ENCODE data around the gene CDH4. TPM values are rescaled to one million over a fixed set of nuclear protein-coding genes. Genes with fewer than 3 reads are reported as not detected.

The CDH4 gene
- total RNA-seq, 1 experiment from 2014 or later: not detected

DNA sequence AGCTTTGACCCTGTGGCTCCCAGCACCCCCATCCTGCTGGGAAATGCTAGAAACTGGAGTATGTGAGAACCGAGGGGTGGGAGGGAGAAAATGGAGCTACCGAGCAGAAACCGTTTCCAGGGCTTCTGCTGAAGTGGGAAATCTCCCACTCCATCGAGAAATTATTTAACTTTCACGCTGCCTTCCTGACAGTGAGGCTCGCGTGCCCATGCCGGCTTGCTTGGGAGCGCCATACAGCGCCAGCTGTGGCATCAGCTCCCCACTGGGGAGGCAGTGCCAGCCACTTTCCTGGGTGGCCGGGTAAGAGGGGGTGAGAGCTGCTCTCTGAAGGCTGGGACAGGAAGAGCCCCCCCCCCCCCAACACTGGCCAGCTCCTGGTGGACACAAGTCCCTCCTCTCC lies 544.7 kb downstream of the CDH4 start:
- H3K4me3 ChIP-seq: no peak overlapping the region
- no peaks in the 10 kb centered on the region for H3K4me1 ChIP-seq (replicated peaks; ENCODE audit: insufficient read depth)
- intact Hi-C loops (cut with micrococcal nuclease; ENCODE audit: unreplicated experiment): no loop called here
- TF ChIP-seq CTCF (conservative IDR thresholded peaks at IDR 0.05) (no peak), EZH2 (IDR thresholded peaks at IDR 0.05; ENCODE audit: low read depth) (no peak)
- no peaks in the 10 kb centered on the region for H3F3A ChIP-seq (ENCODE audit: insufficient read depth, low read depth)
- H4K20me1 ChIP-seq (ENCODE audit: insufficient read depth): no peaks in the 10 kb centered on the region
- H3K79me2 ChIP-seq (ENCODE audit: low read depth): no peaks in the 10 kb centered on the region
- H3K27ac ChIP-seq: no peak overlapping the region
- ChIA-PET CTCF (no interaction called here), POLR2A (ENCODE audit: unreplicated experiment) (no interaction called here)
- peaks cover 77% of the 10 kb centered on the region for H3K27me3 ChIP-seq (ENCODE audit: insufficient read depth, low read depth)
- H3K36me3 ChIP-seq (ENCODE audit: low read depth): no peaks in the 10 kb centered on the region
- H3K4me2 ChIP-seq: no peak overlapping the region
- no TSS peak for BruUV-seq (replicated peaks)
- no peaks in the 10 kb centered on the region for H3K9me3 ChIP-seq (ENCODE audit: insufficient read depth, low read depth)
- no peak overlapping the region for H2AFZ ChIP-seq
- no peak for DNase-seq
- H3K9me2 ChIP-seq (ENCODE audit: insufficient read depth): no peaks in the 10 kb centered on the region

DNA sequence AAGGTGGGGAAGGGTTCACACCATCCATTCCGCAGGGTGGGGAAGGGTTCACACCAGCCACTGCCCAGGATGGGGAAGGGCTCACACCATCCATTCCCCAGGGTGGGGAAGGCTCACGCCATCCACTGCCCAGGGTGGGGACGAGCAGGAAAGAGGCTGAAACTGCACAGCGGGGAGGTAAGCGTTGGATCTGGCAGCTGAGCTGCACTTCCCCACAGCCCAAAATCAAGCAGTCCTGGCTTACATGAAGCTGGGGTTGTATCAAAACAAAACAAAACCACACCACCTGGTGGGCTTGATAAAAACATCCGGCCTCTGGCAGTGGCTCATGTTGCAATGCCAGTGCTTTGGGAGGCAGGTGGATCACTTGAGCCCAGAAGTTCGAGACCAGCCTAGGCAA lies 545.1 kb downstream of the CDH4 start:
- ChIA-PET POLR2A (ENCODE audit: unreplicated experiment) (no interaction called here), CTCF (no interaction called here)
- no peak for TF ChIP-seq EZH2 (IDR thresholded peaks at IDR 0.05; ENCODE audit: low read depth)
- no peaks in the 10 kb centered on the region for H4K20me1 ChIP-seq (ENCODE audit: insufficient read depth)
- peaks cover 78% of the 10 kb centered on the region for H3K27me3 ChIP-seq (ENCODE audit: insufficient read depth, low read depth)
- BruUV-seq (replicated peaks): no TSS peak
- H3F3A ChIP-seq (ENCODE audit: insufficient read depth, low read depth): no peaks in the 10 kb centered on the region
- no peaks in the 10 kb centered on the region for H3K4me1 ChIP-seq (replicated peaks; ENCODE audit: insufficient read depth)
- DNase-seq: no peak
- no peak overlapping the region for H3K27ac ChIP-seq
- intact Hi-C loops (cut with micrococcal nuclease; ENCODE audit: unreplicated experiment): no loop called here
- no peak overlapping the region for H2AFZ ChIP-seq
- no peak overlapping the region for H3K4me3 ChIP-seq
- H3K79me2 ChIP-seq (ENCODE audit: low read depth): no peaks in the 10 kb centered on the region
- no peak overlapping the region for H3K4me2 ChIP-seq
- no peaks in the 10 kb centered on the region for H3K9me2 ChIP-seq (ENCODE audit: insufficient read depth)
- no peaks in the 10 kb centered on the region for H3K36me3 ChIP-seq (ENCODE audit: low read depth)
- H3K9me3 ChIP-seq (ENCODE audit: insufficient read depth, low read depth): no peaks in the 10 kb centered on the region

DNA sequence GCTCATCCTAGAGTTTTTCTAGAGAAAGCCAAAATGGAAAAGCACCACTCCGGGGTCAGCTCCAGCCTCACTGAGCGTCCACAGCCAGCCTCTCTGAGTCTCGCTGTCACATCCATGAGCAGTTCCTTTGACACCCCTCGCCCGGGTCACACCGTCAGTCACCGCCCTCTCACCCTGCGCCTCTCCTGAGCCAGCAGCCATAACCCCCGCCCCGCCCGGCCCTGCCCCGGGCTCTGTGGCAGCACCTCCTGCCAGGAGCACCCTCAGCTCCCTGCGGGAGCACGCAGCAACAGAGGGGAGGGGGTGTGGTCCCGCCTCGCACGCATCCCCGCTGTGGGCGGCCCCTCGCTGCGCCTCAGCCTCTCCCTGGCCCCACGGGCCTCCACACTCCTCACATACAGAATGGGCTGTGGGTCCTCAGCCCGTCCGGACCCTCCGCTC lies 545.9 kb downstream of the CDH4 start:
- no peaks in the 10 kb centered on the region for H3K36me3 ChIP-seq (ENCODE audit: low read depth)
- H3K27me3 ChIP-seq (ENCODE audit: insufficient read depth, low read depth): peaks cover 82% of the 10 kb centered on the region
- no TSS peak for BruUV-seq (replicated peaks)
- no peaks in the 10 kb centered on the region for H3K4me1 ChIP-seq (replicated peaks; ENCODE audit: insufficient read depth)
- H3K9me2 ChIP-seq (ENCODE audit: insufficient read depth): no peaks in the 10 kb centered on the region
- H3K9me3 ChIP-seq (ENCODE audit: insufficient read depth, low read depth): no peaks in the 10 kb centered on the region
- POLR2A ChIA-PET (ENCODE audit: unreplicated experiment): no interaction called here
- CTCF ChIA-PET: no interaction called here
- intact Hi-C loops (cut with micrococcal nuclease; ENCODE audit: unreplicated experiment): no loop called here
- no peak for TF ChIP-seq EZH2 (IDR thresholded peaks at IDR 0.05; ENCODE audit: low read depth)
- no peak for TF ChIP-seq CTCF (conservative IDR thresholded peaks at IDR 0.05)
- no peak overlapping the region for H3K4me2 ChIP-seq
- no peaks in the 10 kb centered on the region for H3F3A ChIP-seq (ENCODE audit: insufficient read depth, low read depth)
- H3K27ac ChIP-seq: no peak overlapping the region
- DNase-seq: no peak
- H2AFZ ChIP-seq: no peak overlapping the region
- H3K4me3 ChIP-seq: no peak overlapping the region
- H3K79me2 ChIP-seq (ENCODE audit: low read depth): no peaks in the 10 kb centered on the region
- no peaks in the 10 kb centered on the region for H4K20me1 ChIP-seq (ENCODE audit: insufficient read depth)

DNA sequence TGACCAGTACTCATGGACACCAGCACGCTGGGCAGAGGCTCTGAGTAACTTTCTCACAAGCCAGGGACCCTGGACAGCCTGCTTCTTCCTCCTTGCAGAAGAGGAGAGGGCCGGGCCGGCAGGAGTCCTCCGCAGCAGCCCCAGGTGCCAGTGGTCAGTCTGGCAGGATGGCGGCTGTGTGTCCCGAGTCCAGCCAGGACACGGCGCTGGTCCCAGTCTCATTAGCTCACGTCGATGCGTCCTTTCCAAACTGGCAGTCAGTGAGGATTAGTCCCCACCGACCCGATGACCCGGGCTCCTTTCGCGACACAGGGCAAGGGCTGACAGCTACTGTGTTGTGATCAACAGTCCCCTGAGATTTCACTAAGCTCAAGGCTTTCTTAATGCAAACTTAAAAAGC lies 546.6 kb downstream of the CDH4 start:
- Histone ChIP-seq H3K4me2 (no peak overlapping the region), H4K20me1 (ENCODE audit: insufficient read depth) (no peaks in the 10 kb centered on the region), H3K36me3 (ENCODE audit: low read depth) (no peaks in the 10 kb centered on the region), H3K4me1 (replicated peaks; ENCODE audit: insufficient read depth) (no peaks in the 10 kb centered on the region), H3K27me3 (ENCODE audit: insufficient read depth, low read depth) (peaks cover 88% of the 10 kb centered on the region), H3K4me3 (no peak overlapping the region), H2AFZ (no peak overlapping the region), H3F3A (ENCODE audit: insufficient read depth, low read depth) (no peaks in the 10 kb centered on the region), H3K9me2 (ENCODE audit: insufficient read depth) (no peaks in the 10 kb centered on the region), H3K79me2 (ENCODE audit: low read depth) (no peaks in the 10 kb centered on the region), H3K27ac (no peak overlapping the region), H3K9me3 (ENCODE audit: insufficient read depth, low read depth) (no peaks in the 10 kb centered on the region)
- CTCF ChIA-PET: no interaction called here
- DNase-seq: no peak
- POLR2A ChIA-PET (ENCODE audit: unreplicated experiment): no interaction called here
- no peak for TF ChIP-seq EZH2 (IDR thresholded peaks at IDR 0.05; ENCODE audit: low read depth)
- no peak for TF ChIP-seq CTCF (conservative IDR thresholded peaks at IDR 0.05)
- intact Hi-C loops (cut with micrococcal nuclease; ENCODE audit: unreplicated experiment): no loop called here
- no TSS peak for BruUV-seq (replicated peaks)
